HepG2 (cell line): ENCODE measurements around the gene DUSP5. TPM values are rescaled to one million over a fixed set of nuclear protein-coding genes. Genes with fewer than 3 reads are reported as not detected.

Source experiments
- ATAC-seq: fragments of 200-7000 bp; cut with Tn5 transposase; 3 replicates; pipeline ENCODE4 v1.9.1; 2020; ENCODE audit warnings: mild to moderate bottlenecking, moderate library complexity
- BruUV-seq: library from RNA; stranded (reverse); fragments of 400-500 nt; replicated peaks from 2 replicates; lab custom pipeline; 2021; lab: Mats Ljungman, UMichigan
- CTCF ChIA-PET: fragments of 300-600 bp; formaldehyde crosslinking; extraction: SDS; loops from one replicate; lab custom pipeline; 2021; ENCODE audit warnings: low total read pairs, inconsistent platforms, low intra/inter-chr PET ratio; lab: Yijun Ruan, JAX
- POLR2A ChIA-PET: fragments of 350-600 bp; sonication (Branson Sonifier 250); formaldehyde crosslinking; loops from one replicate; lab custom pipeline; 2020; ENCODE audit warnings: antibody characterized with exemption, inconsistent platforms; lab: Yijun Ruan, JAX
- DNase-seq: peaks from one replicate; pipeline ENCODE4 v3.0.0-alpha.2; 2015; ENCODE audit warnings: low spot score
- FAIRE-seq: peaks from 3 replicates; lab custom pipeline; 2011; peaks lifted over from hg19 to GRCh38; lab: Jason Lieb, UNC
- H2AFZ ChIP-seq: one replicate; pipeline ENCODE4 v1.6.1; 2011; ENCODE audit warnings: low read length, inconsistent platforms
- H3K27ac ChIP-seq: fragments of 300-600 bp; 3 replicates; pipeline ENCODE4 v1.8.0; 2011; ENCODE audit warnings: mixed run types, mild to moderate bottlenecking, mixed read lengths, low read length, inconsistent platforms; ENCODE audit not compliant: insufficient read depth; ENCODE audit errors: extremely low read length
- H3K27me3 ChIP-seq, 2 experiments: fragments of 200-600 bp in 1 of 2; 2 replicates in 1 of 2; 3 replicates in 1 of 2; pipeline versions ENCODE4 v1.6.0 to v1.8.0; 2011; ENCODE audit warnings: low read length in 2 of 2, mild to moderate bottlenecking in 2 of 2, moderate library complexity in 2 of 2, inconsistent platforms in 1 of 2; ENCODE audit not compliant: insufficient read depth in 2 of 2, control insufficient read depth in 1 of 2
- H3K36me3 ChIP-seq, 2 experiments: fragments of 200-600 bp in 1 of 2; replicated peaks in 1 of 2; 2 replicates in 1 of 2; 3 replicates in 1 of 2; pipeline versions ENCODE4 v1.5.1 to v1.8.0; 2011; ENCODE audit warnings: low read length in 2 of 2, inconsistent platforms in 1 of 2; ENCODE audit not compliant: insufficient read depth in 2 of 2, control insufficient read depth in 1 of 2
- H3K4me1 ChIP-seq: 2 replicates; pipeline ENCODE4 v1.5.1; 2012; ENCODE audit warnings: low read length, inconsistent platforms; ENCODE audit not compliant: insufficient read depth
- H3K4me2 ChIP-seq: 2 replicates; pipeline ENCODE4 v1.6.0; 2011; ENCODE audit warnings: low read depth, low read length, inconsistent platforms
- H3K4me3 ChIP-seq, 3 experiments: fragments of 200-600 bp in 1 of 3; sonication (generic), shearing (Covaris generic) in 1 of 3; replicated peaks in 1 of 3; 2 replicates each; pipeline ENCODE4 v1.5.1; 2011 to 2016; ENCODE audit warnings: low read length in 3 of 3, inconsistent platforms in 2 of 3, low read depth in 2 of 3, mild to moderate bottlenecking in 2 of 3, control low read depth in 1 of 3, mixed read lengths in 1 of 3; ENCODE audit not compliant: insufficient read depth in 1 of 3
- H3K79me2 ChIP-seq: one replicate; pipeline ENCODE4 v1.6.1; 2011; ENCODE audit warnings: low read length, inconsistent platforms; ENCODE audit not compliant: insufficient read depth
- H3K9ac ChIP-seq: 2 replicates; pipeline ENCODE4 v1.6.0; 2011; ENCODE audit warnings: mild to moderate bottlenecking, low read depth, low read length, inconsistent platforms; ENCODE audit not compliant: insufficient read depth
- H3K9me3 ChIP-seq: 2 replicates; pipeline ENCODE4 v1.5.1; 2012; ENCODE audit warnings: mild to moderate bottlenecking, low read length
- H4K20me1 ChIP-seq: 2 replicates; pipeline ENCODE4 v1.6.0; 2011; ENCODE audit warnings: inconsistent platforms, mild to moderate bottlenecking, low read length, moderate library complexity; ENCODE audit not compliant: insufficient read depth
- FIP1L1 ChIP-seq: fragments of 200-400 bp; formaldehyde crosslinking; IDR thresholded peaks from 2 replicates; pipeline ENCODE4 v1.6.1; 2018; ENCODE audit warnings: low read depth, mild to moderate bottlenecking, low read length, moderate library complexity, borderline replicate concordance; ENCODE audit not compliant: insufficient read depth
- HHEX ChIP-seq: IDR thresholded peaks from 2 replicates; pipeline ENCODE4 v1.6.1; 2016; ENCODE audit warnings: control low read depth
- NCOR1 ChIP-seq: fragments of 200-600 bp; sonication (generic); IDR thresholded peaks from 2 replicates; pipeline ENCODE4 v1.7.0; 2017; ENCODE audit warnings: antibody characterized with exemption, low read length, borderline replicate concordance
- REPIN1 ChIP-seq: sonication (generic); formaldehyde crosslinking; IDR thresholded peaks from 2 replicates; pipeline ENCODE4 v1.8.0; 2022; ENCODE audit warnings: missing genetic modification reagents, low read depth, mild to moderate bottlenecking, borderline replicate concordance
- TOPORS ChIP-seq: sonication (generic); formaldehyde crosslinking; IDR thresholded peaks from 2 replicates; pipeline ENCODE4 v1.8.0; 2023; ENCODE audit warnings: mild to moderate bottlenecking, missing genetic modification reagents
- ZKSCAN8 ChIP-seq: IDR thresholded peaks from 2 replicates; pipeline ENCODE4 v1.6.1; 2016; ENCODE audit warnings: borderline replicate concordance, missing genetic modification reagents, missing compliant biosample characterization
- ZNF484 ChIP-seq: sonication (generic); formaldehyde crosslinking; IDR thresholded peaks from 2 replicates; pipeline ENCODE4 v1.5.1; 2020; ENCODE audit warnings: mild to moderate bottlenecking, low read depth, missing genetic modification reagents, borderline replicate concordance
- ZNF737 ChIP-seq: sonication (generic); formaldehyde crosslinking; IDR thresholded peaks from 2 replicates; pipeline ENCODE4 v1.5.0; 2020; ENCODE audit warnings: missing genetic modification reagents, mild to moderate bottlenecking, borderline replicate concordance
- ZNF839 ChIP-seq: sonication (generic); formaldehyde crosslinking; IDR thresholded peaks from 2 replicates; pipeline ENCODE4 v1.4.0; 2020; ENCODE audit warnings: missing genetic modification reagents, mild to moderate bottlenecking, borderline replicate concordance
- ZNF879 ChIP-seq: sonication (generic); formaldehyde crosslinking; IDR thresholded peaks from 2 replicates; pipeline ENCODE4 v1.8.1; 2023; ENCODE audit warnings: missing genetic modification reagents
- WGBS: methylation state at CpG from one replicate; pipeline ENCODE4 v1.1.6; 2017; ENCODE audit warnings: low lambda C conversion rate; 5-methylcytosine and 5-hydroxymethylcytosine counted together
- in situ Hi-C: cut with HindIII; loops from 2 replicates; pipeline ENCODE4 v1.10.0; 2017; ENCODE audit warnings: low pct_unique_long_range_greater_than_20kb; ENCODE audit not compliant: extremely low pct_ligation_motif_present
- intact Hi-C: fragments of 100-400 bp; cut with micrococcal nuclease; formaldehyde crosslinking; loops from one replicate; pipeline ENCODE4 v1.10.0; 2022; ENCODE audit not compliant: unreplicated experiment
- polyA plus RNA-seq, 8 experiments: library from polyadenylated mRNA; depleted of rRNA in 3 of 8; stranded (reverse) in 7 of 8; unstranded in 1 of 8; fragments of >200 nt; fragmentation: Illumina TruSeq in 4 of 8; extraction: Trizol in 4 of 8; gene quantifications; 2 replicates each; pipeline versions ENCODE4 v1.2.1 to v1.2.3, GENCODE V29; 2011 to 2016; ENCODE audit warnings: low read depth in 4 of 8, missing spikeins in 1 of 8, mixed read lengths in 1 of 8; ENCODE audit not compliant: insufficient read depth in 1 of 8
- total RNA-seq, 5 experiments: library from RNA; depleted of rRNA; stranded (reverse); fragments of >200 nt; fragmentation: Illumina TruSeq; extraction: Trizol; gene quantifications; 2 replicates each; pipeline ENCODE4 v1.2.3, GENCODE V29; 2016; ENCODE audit warnings: low read depth in 1 of 5
- TF ChIP-seq, protein P1 (sequence below): sonication (generic); formaldehyde crosslinking; IDR thresholded peaks from 2 replicates; pipeline ENCODE4 v1.4.0; 2020; ENCODE audit warnings: low read depth, mild to moderate bottlenecking, missing genetic modification reagents
- TF ChIP-seq, protein P2 (sequence below): sonication (generic); formaldehyde crosslinking; IDR thresholded peaks from 2 replicates; pipeline ENCODE4 v1.5.1; 2020; ENCODE audit warnings: mild to moderate bottlenecking, moderate library complexity, missing genetic modification reagents
- TF ChIP-seq, protein P3 (sequence below): sonication (generic); formaldehyde crosslinking; conservative IDR thresholded peaks from 2 replicates; pipeline ENCODE4 v1.4.0; 2020; ENCODE audit warnings: mild to moderate bottlenecking, missing genetic modification reagents, moderate library complexity

The DUSP5 gene
- total and polyA plus RNA-seq, 2 of the 13 experiments (the other 11 are each of a cell fraction or from before 2014, with no cell fraction given) = 1.4 to 3.7 TPM

DNA sequence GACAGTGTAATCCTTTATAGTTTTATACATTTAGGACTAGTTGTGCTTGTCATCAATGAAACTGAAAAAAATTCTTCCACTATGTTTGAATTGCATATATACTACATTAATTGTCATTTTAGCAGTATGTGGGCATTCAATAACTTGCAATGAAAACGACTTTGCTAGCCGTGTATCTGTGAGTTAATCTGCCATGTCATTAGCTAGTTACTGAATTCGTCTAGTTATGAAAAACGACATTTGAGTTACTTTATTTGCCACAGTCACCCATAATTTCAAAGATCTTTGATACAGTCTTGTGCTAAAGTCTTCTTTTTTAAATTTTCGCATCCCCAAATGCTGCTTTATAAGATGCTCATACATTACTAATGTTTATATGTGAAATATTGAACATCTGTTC, 51.5 kb downstream of the DUSP5 start (continued):
- TF ChIP-seq, protein P1, sequence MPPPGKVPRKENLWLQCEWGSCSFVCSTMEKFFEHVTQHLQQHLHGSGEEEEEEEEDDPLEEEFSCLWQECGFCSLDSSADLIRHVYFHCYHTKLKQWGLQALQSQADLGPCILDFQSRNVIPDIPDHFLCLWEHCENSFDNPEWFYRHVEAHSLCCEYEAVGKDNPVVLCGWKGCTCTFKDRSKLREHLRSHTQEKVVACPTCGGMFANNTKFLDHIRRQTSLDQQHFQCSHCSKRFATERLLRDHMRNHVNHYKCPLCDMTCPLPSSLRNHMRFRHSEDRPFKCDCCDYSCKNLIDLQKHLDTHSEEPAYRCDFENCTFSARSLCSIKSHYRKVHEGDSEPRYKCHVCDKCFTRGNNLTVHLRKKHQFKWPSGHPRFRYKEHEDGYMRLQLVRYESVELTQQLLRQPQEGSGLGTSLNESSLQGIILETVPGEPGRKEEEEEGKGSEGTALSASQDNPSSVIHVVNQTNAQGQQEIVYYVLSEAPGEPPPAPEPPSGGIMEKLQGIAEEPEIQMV (CRISPR knock-in tag) = no peak
- no peak for TF ChIP-seq ZNF484
- no peak for TF ChIP-seq ZNF839
- TF ChIP-seq REPIN1 (CRISPR knock-in tag) = no peak
- TF ChIP-seq, protein P2, sequence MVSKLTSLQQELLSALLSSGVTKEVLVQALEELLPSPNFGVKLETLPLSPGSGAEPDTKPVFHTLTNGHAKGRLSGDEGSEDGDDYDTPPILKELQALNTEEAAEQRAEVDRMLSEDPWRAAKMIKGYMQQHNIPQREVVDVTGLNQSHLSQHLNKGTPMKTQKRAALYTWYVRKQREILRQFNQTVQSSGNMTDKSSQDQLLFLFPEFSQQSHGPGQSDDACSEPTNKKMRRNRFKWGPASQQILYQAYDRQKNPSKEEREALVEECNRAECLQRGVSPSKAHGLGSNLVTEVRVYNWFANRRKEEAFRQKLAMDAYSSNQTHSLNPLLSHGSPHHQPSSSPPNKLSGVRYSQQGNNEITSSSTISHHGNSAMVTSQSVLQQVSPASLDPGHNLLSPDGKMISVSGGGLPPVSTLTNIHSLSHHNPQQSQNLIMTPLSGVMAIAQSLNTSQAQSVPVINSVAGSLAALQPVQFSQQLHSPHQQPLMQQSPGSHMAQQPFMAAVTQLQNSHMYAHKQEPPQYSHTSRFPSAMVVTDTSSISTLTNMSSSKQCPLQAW (CRISPR knock-in tag) = no peak
- TF ChIP-seq, all 625 proteins: peak for 0

DNA sequence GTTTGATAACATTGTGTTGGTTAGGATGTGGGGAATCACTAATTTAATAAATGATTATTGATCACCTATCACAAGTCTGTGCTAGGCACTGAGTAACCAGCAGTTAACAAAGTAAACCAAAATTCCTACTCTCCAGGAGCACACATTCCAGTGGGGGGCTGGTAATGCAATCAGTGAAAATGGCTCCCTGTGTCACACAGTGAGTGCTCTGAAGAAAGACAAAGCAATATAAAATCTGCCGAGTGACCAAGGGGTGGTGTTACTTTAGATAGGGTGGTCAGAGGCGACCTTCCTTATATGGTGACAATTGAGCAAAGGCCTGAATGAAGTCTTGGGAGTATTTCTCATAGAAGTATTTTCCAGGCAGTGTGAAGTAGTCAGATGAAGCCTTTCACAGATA, 56.2 kb downstream of the DUSP5 start:
- DNase-seq = no peak
- TF ChIP-seq, protein P3, sequence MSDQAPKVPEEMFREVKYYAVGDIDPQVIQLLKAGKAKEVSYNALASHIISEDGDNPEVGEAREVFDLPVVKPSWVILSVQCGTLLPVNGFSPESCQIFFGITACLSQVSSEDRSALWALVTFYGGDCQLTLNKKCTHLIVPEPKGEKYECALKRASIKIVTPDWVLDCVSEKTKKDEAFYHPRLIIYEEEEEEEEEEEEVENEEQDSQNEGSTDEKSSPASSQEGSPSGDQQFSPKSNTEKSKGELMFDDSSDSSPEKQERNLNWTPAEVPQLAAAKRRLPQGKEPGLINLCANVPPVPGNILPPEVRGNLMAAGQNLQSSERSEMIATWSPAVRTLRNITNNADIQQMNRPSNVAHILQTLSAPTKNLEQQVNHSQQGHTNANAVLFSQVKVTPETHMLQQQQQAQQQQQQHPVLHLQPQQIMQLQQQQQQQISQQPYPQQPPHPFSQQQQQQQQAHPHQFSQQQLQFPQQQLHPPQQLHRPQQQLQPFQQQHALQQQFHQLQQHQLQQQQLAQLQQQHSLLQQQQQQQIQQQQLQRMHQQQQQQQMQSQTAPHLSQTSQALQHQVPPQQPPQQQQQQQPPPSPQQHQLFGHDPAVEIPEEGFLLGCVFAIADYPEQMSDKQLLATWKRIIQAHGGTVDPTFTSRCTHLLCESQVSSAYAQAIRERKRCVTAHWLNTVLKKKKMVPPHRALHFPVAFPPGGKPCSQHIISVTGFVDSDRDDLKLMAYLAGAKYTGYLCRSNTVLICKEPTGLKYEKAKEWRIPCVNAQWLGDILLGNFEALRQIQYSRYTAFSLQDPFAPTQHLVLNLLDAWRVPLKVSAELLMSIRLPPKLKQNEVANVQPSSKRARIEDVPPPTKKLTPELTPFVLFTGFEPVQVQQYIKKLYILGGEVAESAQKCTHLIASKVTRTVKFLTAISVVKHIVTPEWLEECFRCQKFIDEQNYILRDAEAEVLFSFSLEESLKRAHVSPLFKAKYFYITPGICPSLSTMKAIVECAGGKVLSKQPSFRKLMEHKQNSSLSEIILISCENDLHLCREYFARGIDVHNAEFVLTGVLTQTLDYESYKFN (CRISPR knock-in tag) = no peak
- TF ChIP-seq ZNF737 (CRISPR knock-in tag) (no peak), FIP1L1 (no peak), ZKSCAN8 (CRISPR knock-in tag) (no peak), ZNF879 (CRISPR knock-in tag) (no peak), HHEX (CRISPR knock-in tag) (no peak), TOPORS (no peak), NCOR1 (no peak)

More for the DNA sequence above, 56.2 kb downstream of the DUSP5 start:
- Histone ChIP-seq H4K20me1 (no peaks in the 10 kb centered on the region), H3K4me2 (no peak overlapping the region), H2AFZ (no peak overlapping the region), H3K79me2 (no peaks in the 10 kb centered on the region), H3K4me3 (no peak overlapping the region), H3K27me3 (no peaks in the 10 kb centered on the region; a peak in 2 of 5 replicates), H3K9ac (no peak overlapping the region), H3K9me3 (no peaks in the 10 kb centered on the region), H3K36me3 (no peaks in the 10 kb centered on the region), H3K4me1 (no peaks in the 10 kb centered on the region), H3K27ac (no peak overlapping the region)
- no TSS peak for BruUV-seq
- FAIRE-seq = no peak
- WGBS = 3% methylated on average over 2 of the region's 2 CpGs
- intact Hi-C loops = no loop called here
- in situ Hi-C loops = no loop called here
- ChIA-PET POLR2A (no interaction called here), CTCF (no interaction called here)
- no peak for ATAC-seq
